ENCODE results near the gene PPP3CA. TPM values are rescaled to one million over a fixed set of nuclear protein-coding genes. Genes with fewer than 3 reads are reported as not detected.

The PPP3CA gene
- total RNA-seq, 1 donor from 2014 or later = 36.5 TPM

DNA sequence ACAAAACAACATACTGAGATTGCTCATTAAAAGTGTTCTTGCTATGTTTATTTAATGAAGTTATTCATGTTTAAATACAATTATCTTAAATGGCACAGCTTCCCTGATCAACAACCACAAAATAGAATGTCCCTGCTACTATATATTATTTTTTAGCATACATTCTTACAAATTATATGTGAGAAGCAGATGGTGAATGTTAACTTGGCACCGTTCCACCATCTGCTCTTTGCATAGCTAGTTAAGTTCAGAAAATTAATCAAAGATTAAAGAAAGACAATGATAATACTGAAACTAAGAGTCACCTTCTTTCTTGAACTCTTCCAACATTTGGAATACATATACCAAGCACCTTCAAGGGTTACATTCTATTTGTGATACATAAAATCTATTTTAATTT, 94.2 kb downstream of the PPP3CA start:
- H3K4me3 Mint-ChIP-seq (ENCODE audit: unreplicated experiment) = no peak overlapping the region
- no peak overlapping the region for H3K27ac Mint-ChIP-seq (ENCODE audit: unreplicated experiment)
- H3K36me3 Mint-ChIP-seq (ENCODE audit: low read depth) = no peaks in the 10 kb centered on the region
- H3K27me3 Mint-ChIP-seq (ENCODE audit: low read depth) = no peaks in the 10 kb centered on the region
- TF ChIP-seq, protein P1, sequence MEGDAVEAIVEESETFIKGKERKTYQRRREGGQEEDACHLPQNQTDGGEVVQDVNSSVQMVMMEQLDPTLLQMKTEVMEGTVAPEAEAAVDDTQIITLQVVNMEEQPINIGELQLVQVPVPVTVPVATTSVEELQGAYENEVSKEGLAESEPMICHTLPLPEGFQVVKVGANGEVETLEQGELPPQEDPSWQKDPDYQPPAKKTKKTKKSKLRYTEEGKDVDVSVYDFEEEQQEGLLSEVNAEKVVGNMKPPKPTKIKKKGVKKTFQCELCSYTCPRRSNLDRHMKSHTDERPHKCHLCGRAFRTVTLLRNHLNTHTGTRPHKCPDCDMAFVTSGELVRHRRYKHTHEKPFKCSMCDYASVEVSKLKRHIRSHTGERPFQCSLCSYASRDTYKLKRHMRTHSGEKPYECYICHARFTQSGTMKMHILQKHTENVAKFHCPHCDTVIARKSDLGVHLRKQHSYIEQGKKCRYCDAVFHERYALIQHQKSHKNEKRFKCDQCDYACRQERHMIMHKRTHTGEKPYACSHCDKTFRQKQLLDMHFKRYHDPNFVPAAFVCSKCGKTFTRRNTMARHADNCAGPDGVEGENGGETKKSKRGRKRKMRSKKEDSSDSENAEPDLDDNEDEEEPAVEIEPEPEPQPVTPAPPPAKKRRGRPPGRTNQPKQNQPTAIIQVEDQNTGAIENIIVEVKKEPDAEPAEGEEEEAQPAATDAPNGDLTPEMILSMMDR (IDR thresholded peaks at IDR 0.05) = no peak
- H3K4me1 Mint-ChIP-seq (ENCODE audit: low read depth) = peaks cover 4% of the 10 kb centered on the region
- no peaks in the 10 kb centered on the region for H3K9me3 Mint-ChIP-seq (ENCODE audit: low read depth)
- no peak for DNase-seq (ENCODE audit: low spot score)

DNA sequence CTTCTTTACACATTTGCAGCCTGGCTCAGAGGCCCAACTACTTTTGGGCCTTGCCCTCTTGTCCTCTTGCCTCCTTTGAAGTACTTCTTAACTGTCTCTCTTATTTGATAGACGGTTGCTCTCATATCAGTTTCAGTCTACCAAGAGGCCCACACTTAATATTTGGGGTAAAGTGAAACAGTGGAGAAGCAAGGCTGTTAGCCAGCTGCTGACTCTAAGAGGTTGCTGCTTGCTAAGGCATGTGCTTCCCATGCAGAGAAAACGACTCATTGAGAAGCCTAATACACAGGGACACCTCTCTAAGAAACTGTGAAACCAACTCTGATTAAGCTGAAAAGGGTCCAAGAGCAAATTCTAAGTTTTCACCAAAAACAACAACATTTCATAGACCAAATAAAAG, 94.6 kb downstream of the PPP3CA start:
- Mint-ChIP-seq H3K36me3 (ENCODE audit: low read depth) (no peaks in the 10 kb centered on the region), H3K4me3 (ENCODE audit: unreplicated experiment) (no peak overlapping the region), H3K4me1 (ENCODE audit: low read depth) (peaks cover 8% of the 10 kb centered on the region), H3K9me3 (ENCODE audit: low read depth) (no peaks in the 10 kb centered on the region), H3K27ac (ENCODE audit: unreplicated experiment) (no peak overlapping the region), H3K27me3 (ENCODE audit: low read depth) (no peaks in the 10 kb centered on the region)
- TF ChIP-seq, protein P1 (IDR thresholded peaks at IDR 0.05) = no peak
- no peak for DNase-seq (ENCODE audit: low spot score)

DNA sequence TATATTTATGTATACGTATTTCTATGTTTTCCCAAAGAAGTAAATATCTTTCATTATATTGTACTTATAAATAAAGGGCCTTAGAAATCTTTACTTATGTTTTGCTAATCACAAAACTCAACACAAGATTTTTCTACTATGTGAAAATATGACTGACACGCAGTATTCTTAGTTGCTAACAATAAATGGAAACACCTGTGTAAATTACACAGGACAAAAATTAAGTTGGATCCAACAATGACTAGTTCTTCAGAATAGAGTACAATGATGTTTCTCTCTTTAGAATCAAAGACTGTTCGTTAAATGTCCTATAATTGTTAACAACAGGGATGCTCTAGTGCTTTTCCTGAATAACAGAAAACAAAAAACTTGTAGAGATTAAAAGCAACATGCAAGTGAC, 96.1 kb downstream of the PPP3CA start:
- H3K9me3 Mint-ChIP-seq (ENCODE audit: low read depth) = no peaks in the 10 kb centered on the region
- no peak overlapping the region for H3K27ac Mint-ChIP-seq (ENCODE audit: unreplicated experiment)
- peaks cover 8% of the 10 kb centered on the region for H3K4me1 Mint-ChIP-seq (ENCODE audit: low read depth)
- TF ChIP-seq, protein P1 (IDR thresholded peaks at IDR 0.05) = no peak
- H3K36me3 Mint-ChIP-seq (ENCODE audit: low read depth) = no peaks in the 10 kb centered on the region
- no peaks in the 10 kb centered on the region for H3K27me3 Mint-ChIP-seq (ENCODE audit: low read depth)
- no peak overlapping the region for H3K4me3 Mint-ChIP-seq (ENCODE audit: unreplicated experiment)
- DNase-seq (ENCODE audit: low spot score) = no peak

- Mint-ChIP-seq H3K9me3 (ENCODE audit: low read depth) (no peaks in the 10 kb centered on the region), H3K27ac (ENCODE audit: unreplicated experiment) (no peak overlapping the region), H3K27me3 (ENCODE audit: low read depth) (no peaks in the 10 kb centered on the region), H3K36me3 (ENCODE audit: low read depth) (no peaks in the 10 kb centered on the region), H3K4me3 (ENCODE audit: unreplicated experiment) (no peak overlapping the region), H3K4me1 (ENCODE audit: low read depth) (peaks cover 16% of the 10 kb centered on the region)
- no peak for DNase-seq (ENCODE audit: low spot score)
- TF ChIP-seq, protein P1 (IDR thresholded peaks at IDR 0.05) = no peak
Observed at GRCh38 chr4:101244349-101244748, 103.0 kb downstream of the PPP3CA start.

DNA sequence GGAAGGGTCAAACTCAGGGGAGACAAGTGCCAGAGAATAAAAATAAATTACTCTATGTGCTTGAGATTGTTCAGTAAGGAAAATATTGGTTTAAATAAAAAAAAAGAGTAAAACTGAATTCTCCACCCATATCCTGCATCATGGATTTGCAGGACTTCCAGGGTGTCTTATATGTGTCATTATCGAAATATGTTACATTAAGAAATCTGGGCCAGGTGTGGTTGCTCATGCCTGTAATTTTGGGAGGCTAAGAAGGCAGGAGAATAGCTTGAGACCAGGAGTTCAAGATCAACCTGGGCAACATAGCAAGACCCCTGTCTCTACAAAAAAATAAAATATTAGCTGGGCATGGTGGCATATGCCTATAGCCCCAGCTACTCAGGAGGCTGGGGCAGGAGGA, 104.9 kb downstream of the PPP3CA start:
- TF ChIP-seq, protein P1 (IDR thresholded peaks at IDR 0.05) = no peak

More for the DNA sequence above, 104.9 kb downstream of the PPP3CA start:
- no peak overlapping the region for H3K4me3 Mint-ChIP-seq (ENCODE audit: unreplicated experiment)
- no peaks in the 10 kb centered on the region for H3K9me3 Mint-ChIP-seq (ENCODE audit: low read depth)
- DNase-seq (ENCODE audit: low spot score) = no peak
- no peaks in the 10 kb centered on the region for H3K27me3 Mint-ChIP-seq (ENCODE audit: low read depth)
- peaks cover 28% of the 10 kb centered on the region for H3K4me1 Mint-ChIP-seq (ENCODE audit: low read depth)
- H3K27ac Mint-ChIP-seq (ENCODE audit: unreplicated experiment) = no peak overlapping the region
- H3K36me3 Mint-ChIP-seq (ENCODE audit: low read depth) = no peaks in the 10 kb centered on the region

Measured in chondrocyte (in vitro differentiated cells).